Mesodermal cell (in vitro differentiated cells): ENCODE results near the gene AVEN.
A peak's percentile ranks its signal among the peaks of the same experiment; 100 is the strongest.
"Not testable (repeated sequence)": the region's sequence is repeated elsewhere in the genome, so short reads cannot be mapped to it uniquely, and the experiment has no call there.

Experiments
- H3K27ac ChIP-seq: 2 replicates; pipeline ENCODE4 v1.7.0; 2013; ENCODE audit warnings: mild to moderate bottlenecking, low read depth, low read length, moderate library complexity; ENCODE audit not compliant: severe bottlenecking
- H3K36me3 ChIP-seq: 2 replicates; pipeline ENCODE4 v1.7.1; 2013; ENCODE audit warnings: mild to moderate bottlenecking, low read length, moderate library complexity; ENCODE audit not compliant: control insufficient read depth, insufficient read depth
- H3K4me1 ChIP-seq: one replicate; pipeline ENCODE4 v1.7.1; 2013; ENCODE audit warnings: mild to moderate bottlenecking, low read length; ENCODE audit not compliant: insufficient read depth, control insufficient read depth, poor library complexity, severe bottlenecking
- H3K4me3 ChIP-seq: 2 replicates; pipeline ENCODE4 v1.7.0; 2013; ENCODE audit warnings: low read length, control low read depth, mild to moderate bottlenecking; ENCODE audit not compliant: insufficient read depth, poor library complexity, severe bottlenecking; ENCODE audit errors: extremely low read depth
- H3K9me3 ChIP-seq: 2 replicates; pipeline ENCODE4 v1.7.1; 2013; ENCODE audit warnings: mild to moderate bottlenecking, low read length, moderate library complexity; ENCODE audit not compliant: control insufficient read depth
- WGBS, 2 experiments: methylation state at CpG; one replicate each; pipeline ENCODE4 v1.1.5; 2013; ENCODE audit warnings: missing lambda C conversion rate in 2 of 2; ENCODE audit not compliant: insufficient coverage in 2 of 2; 5-methylcytosine and 5-hydroxymethylcytosine counted together

Gene AVEN

DNA sequence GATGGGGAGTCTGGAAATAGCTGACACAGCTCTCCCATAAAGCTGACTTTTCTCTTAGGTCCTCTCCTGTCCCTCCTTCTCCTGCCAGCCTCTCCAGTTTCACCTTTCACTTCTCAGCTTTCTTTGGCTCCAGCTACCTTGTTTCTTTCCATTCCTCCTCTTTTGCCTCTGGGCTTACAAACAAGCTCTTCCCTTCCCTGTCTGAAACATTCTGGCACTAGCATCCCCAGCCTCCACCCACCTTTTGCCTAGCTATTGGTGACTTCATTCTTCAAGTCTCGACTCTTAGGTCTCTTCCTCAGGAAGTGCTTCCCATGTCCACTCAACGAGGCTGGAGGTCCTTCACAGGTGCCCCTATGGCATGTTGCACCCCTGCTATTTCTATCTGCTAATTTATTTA lies 20.5 kb upstream of the AVEN start:
- Histone ChIP-seq H3K4me3 (no peak overlapping the region), H3K9me3 (no peaks in the 10 kb centered on the region), H3K27ac (no peak overlapping the region), H3K4me1 (no peaks in the 10 kb centered on the region), H3K36me3 (no peaks in the 10 kb centered on the region)
- 74 to 82% methylated on average over 1 to 2 of the region's 2 CpGs for WGBS, 2 experiments

DNA sequence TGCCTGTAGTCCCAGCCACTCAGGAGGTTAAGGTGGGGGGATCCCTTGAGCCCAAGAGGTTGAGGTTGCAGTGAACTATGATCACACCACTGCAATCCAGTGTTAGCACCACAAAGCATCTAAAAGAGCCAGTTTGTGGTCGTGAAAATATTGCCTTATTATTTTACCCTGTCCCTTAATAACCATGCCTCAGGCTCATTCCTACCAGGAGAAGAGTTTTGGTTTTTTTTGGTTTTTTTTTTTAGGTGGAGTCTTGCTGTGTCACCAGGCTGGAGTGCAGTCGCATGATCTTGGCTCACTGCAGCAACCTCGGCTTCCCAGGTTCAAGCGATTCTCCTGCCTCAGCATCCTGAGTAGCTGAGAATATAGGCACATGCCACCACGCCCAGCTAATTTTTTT lies 17.9 kb upstream of the AVEN start:
- whole genome bisulfite sequencing, 2 experiments = 87 to 91% methylated on average over 3 of the region's 5 CpGs
- peak overlapping the region; percentile 10 for H3K27ac ChIP-seq
- no peaks in the 10 kb centered on the region for H3K36me3 ChIP-seq
- no peak overlapping the region for H3K4me3 ChIP-seq
- no peaks in the 10 kb centered on the region for H3K4me1 ChIP-seq
- H3K9me3 ChIP-seq = peaks cover 5% of the 10 kb centered on the region

DNA sequence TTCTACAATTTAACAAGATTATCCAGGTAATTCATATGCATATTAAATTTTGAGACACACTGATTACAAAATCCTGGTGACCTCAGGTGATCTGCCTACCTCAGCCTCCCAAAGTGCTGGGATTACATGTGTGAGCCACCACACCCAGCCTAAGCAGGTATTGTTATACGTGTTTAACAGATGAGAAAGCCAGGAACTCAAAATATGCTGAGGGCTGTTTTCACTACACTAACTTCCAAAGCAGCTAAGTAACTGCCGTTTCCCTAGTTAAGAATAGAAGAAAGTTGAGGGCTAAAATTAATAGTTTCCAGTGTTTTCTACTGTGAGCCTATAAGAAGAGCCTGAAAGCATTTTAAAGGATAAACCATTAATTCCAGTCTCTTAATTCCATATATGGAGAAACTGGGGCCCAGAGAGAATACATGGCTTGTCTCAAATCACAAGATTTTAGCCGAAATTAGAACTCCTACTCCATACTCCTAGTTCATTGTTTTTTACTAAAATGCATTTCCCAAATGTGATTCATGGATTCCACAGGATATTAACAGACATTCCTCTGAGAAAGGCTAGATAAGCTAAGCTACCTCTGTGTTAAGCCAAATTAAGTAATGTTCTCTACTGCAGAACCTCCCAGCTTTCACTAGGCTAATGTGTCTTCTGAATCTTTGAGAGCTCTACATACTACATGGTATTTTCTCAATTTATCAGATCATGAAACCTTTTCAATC lies 17.0 kb upstream of the AVEN start:
- H3K27ac ChIP-seq = peak overlapping the region; percentile 68
- peaks cover 13% of the 10 kb centered on the region for H3K9me3 ChIP-seq
- no peak overlapping the region for H3K4me3 ChIP-seq
- 83 to 100% methylated on average over 1 of the region's 3 CpGs for WGBS, 2 experiments
- H3K4me1 ChIP-seq = no peaks in the 10 kb centered on the region
- H3K36me3 ChIP-seq = no peaks in the 10 kb centered on the region

DNA sequence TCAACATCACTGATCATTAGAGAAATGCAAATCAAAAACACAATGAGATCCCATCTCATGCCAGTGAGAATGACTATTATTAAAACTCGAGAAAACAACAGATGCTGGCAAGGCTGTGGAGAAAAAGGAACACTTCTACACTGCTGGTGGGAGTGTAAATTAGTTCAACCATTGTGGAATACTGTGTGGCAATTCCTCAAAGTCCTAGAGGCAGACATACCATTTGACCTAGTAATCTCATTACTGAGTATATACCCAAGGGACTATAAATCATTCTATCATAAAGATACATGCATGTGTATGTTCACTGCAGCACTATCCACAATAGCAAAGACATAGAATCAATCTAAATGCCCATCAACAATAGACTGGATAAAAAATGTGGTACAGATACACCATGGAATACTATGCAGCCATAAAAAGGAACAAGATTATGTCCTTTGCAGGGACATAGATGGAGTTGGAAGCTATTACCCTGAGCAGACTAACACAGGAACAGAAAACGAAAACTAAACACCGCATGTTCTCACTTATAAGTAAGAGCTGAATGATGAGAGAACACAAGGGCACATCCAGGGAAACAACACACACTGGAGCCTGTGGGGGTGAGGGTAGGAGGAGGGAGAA lies 15.2 kb upstream of the AVEN start:
- H3K27ac ChIP-seq = no peak overlapping the region
- H3K4me3 ChIP-seq = no peak overlapping the region
- no peaks in the 10 kb centered on the region for H3K36me3 ChIP-seq
- H3K9me3 ChIP-seq = peaks cover 17% of the 10 kb centered on the region
- WGBS, 2 experiments = 73% methylated on average over 3 of the region's 3 CpGs; no CpG with 5 or more reads in 1 of the 2 experiments
- no peaks in the 10 kb centered on the region for H3K4me1 ChIP-seq

DNA sequence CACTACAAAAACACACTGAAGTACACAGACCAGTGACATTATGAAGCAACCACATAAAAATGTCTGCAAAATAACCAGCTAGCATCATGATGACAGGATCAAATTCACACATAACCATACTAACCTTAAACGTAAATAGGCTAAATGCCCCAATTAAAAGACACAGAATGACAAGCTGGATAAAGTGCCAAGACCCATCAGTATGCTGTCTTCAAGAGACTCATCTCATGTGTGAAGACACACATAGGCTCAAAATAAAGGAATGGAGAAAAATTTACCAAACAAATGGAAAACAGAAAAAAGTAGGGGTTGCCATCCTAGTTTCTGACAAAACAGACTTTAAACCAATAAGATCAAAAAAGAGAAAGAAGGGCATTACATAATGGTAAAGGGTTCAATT lies 11.4 kb upstream of the AVEN start:
- H3K36me3 ChIP-seq, H3K27ac ChIP-seq, H3K4me3 ChIP-seq: not testable (repeated sequence)
- WGBS, 2 experiments = 100% methylated on average over 1 of the region's 1 CpG; no CpG with 5 or more reads in 1 of the 2 experiments
- Histone ChIP-seq H3K4me1 (peaks cover 23% of the 10 kb centered on the region), H3K9me3 (peaks cover 17% of the 10 kb centered on the region)

DNA sequence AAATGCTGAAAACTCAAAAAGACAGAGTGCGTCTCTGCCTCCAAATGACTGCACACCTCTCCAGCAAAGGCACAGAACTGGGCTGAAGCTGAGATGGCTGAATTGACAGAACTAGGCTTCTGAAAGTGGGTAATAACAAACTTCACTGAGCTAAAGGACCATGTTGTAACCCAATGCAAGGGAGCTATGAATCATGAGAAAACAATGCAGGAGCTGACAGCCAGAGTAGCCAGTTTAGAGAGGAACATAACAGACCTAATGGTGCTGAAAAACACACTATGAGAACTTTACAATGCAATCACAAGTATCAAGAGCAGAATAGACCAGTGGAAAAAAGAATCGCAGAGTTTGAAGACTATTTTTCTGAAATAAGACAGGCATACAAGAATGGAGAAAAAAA lies 10.1 kb upstream of the AVEN start:
- no peak overlapping the region for H3K4me3 ChIP-seq
- WGBS, 2 experiments = 80 to 100% methylated on average over 1 to 2 of the region's 2 CpGs
- H3K9me3 ChIP-seq = peaks cover 17% of the 10 kb centered on the region
- H3K36me3 ChIP-seq = no peaks in the 10 kb centered on the region
- H3K27ac ChIP-seq = peak overlapping the region; percentile 0
- H3K4me1 ChIP-seq = peaks cover 23% of the 10 kb centered on the region

DNA sequence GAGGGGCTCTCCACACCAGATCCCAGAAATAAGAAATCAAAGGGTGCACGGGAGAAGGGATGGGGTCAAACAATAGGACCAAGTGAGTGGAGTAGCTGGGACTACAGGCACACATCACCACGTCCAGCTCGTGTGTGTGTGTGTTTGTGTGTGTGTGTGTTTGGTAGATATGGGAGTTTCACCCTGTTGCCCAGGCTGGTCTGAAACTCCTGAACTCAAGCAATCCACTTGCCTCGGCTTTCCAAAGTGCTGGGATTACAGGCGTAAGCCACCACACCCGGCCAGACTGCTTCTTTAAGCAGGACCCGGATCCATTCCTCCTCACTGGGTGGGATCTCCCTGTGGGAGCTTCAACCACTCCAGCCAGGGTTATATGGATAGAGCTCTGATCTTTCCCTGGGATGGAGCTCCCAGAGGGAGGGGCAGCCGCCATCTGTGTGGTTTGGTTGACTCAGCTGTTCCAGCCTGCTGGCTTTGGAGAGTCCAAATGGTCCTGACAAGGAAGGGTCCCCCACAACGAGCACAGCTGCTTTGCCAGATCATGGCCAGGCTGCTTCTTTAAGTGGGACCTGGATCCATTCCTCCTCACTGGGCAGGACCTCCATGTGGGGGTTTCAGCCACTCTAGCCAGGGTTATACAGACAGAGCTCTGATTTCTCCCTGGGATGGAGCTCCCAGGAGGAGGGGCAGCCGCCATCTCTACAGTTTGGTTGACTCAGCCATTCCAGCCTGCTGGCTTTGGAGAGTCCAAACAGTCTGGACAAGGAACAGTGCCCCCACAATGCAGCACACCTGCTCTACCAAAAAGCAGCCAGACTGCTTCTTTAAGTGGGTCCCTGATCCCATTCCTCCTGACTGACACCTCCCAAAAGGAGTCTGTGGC lies 9.1 kb upstream of the AVEN start:
- no peaks in the 10 kb centered on the region for H3K36me3 ChIP-seq
- 93 to 94% methylated on average over 9 to 10 of the region's 10 CpGs for WGBS, 2 experiments
- H3K9me3 ChIP-seq = peaks cover 13% of the 10 kb centered on the region
- peaks cover 27% of the 10 kb centered on the region for H3K4me1 ChIP-seq
- H3K4me3 ChIP-seq = no peak overlapping the region
- H3K27ac ChIP-seq = peak overlapping the region; percentile 82

DNA sequence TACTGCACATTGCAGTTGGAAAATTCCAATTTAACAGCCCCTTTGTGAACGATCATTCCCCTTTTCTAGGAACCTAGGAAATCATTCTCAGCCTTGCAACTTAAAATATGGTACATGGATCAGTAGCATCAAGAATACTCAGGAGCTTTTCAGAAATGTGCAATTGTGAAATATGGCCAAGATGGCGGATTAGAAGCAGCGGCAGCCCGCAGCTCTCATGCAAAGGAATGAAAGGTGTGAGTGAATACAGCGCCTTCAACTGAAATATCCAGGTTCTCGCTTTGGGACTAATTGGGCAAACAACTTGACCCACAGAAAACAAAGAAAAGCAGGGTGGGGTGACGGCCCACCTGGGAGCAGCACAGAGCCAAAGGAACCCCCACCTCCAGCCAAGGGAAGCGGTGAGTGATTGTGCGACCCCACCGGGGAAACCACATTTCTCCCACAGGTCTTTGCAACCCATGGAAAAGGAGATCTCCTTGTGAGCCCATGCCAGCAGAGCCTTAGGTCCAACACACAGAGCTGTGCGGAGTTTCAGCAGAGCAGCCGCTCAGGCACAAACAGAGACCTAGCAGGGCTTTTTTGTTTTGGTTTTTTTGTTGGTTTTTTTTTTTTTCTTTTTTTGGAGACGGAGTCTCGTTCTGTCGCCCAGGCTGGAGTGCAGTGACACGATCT lies 7.6 kb upstream of the AVEN start:
- 96 to 98% methylated on average over 6 to 11 of the region's 16 CpGs for WGBS, 2 experiments
- peaks cover 9% of the 10 kb centered on the region for H3K9me3 ChIP-seq
- no peaks in the 10 kb centered on the region for H3K36me3 ChIP-seq
- peaks cover 27% of the 10 kb centered on the region for H3K4me1 ChIP-seq
- H3K4me3 ChIP-seq = no peak overlapping the region
- H3K27ac ChIP-seq = no peak overlapping the region

DNA sequence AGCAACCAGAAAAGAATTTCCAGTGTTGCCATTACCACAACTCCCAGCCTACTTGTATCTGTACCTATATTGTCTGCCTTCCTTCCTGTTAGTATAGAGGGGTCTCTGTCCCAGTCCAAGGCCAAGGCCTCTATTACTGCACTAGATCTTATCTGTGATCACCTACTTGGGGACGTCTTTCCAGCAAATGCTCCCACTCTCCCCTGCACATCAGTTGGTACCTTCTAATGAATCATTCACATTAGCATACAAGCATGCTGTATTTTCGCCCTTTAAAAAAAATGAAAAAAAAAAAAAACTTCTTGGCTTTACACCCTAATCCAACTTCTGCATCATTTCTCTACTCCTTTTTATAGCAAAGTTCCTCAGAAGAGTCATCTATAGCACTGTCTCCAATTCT lies 4.8 kb upstream of the AVEN start:
- Histone ChIP-seq H3K9me3 (no peaks in the 10 kb centered on the region), H3K36me3 (no peaks in the 10 kb centered on the region), H3K27ac (no peak overlapping the region), H3K4me3 (no peak overlapping the region), H3K4me1 (peaks cover 29% of the 10 kb centered on the region)
- 92 to 97% methylated on average over 2 of the region's 2 CpGs for WGBS, 2 experiments

DNA sequence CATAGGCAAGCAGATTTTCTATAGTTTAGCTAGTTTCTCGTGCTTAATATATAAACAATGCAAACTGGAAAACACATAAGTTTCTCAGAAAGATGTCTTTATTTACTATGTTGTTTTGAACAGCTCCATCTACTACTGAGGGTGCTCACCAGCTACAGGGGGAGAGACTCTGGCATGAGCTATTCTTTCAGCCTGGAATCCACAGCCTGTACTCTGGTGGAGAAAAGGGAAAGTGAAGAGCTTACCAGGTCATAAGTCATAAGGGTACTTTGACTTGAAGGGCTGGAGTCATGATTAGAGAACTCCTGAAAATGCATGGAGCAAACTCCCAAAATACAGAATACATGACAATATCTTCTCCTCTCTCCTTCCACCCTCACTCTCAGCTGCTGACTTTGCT lies 4.4 kb upstream of the AVEN start:
- Histone ChIP-seq H3K36me3 (no peaks in the 10 kb centered on the region), H3K27ac (no peak overlapping the region), H3K4me3 (no peak overlapping the region), H3K9me3 (no peaks in the 10 kb centered on the region), H3K4me1 (peaks cover 25% of the 10 kb centered on the region)
- no CpG with 5 or more reads among the region's 1 CpG for WGBS, 2 experiments
